ENCODE results near the gene CSTA. TPM values are rescaled to one million over a fixed set of nuclear protein-coding genes. Genes with fewer than 3 reads are reported as not detected.

Gene CSTA
- total RNA-seq, 1 donor from 2014 or later = 0.41 TPM

GRCh38 chr3:122349171-122349570 lies 24.1 kb downstream of the CSTA start:
- H3K4me1 Mint-ChIP-seq (ENCODE audit: low read depth, unreplicated experiment) = no peaks in the 10 kb centered on the region
- FAIRE-seq (no peak), DNase-seq (ENCODE audit: low read depth) (no peak)
- Histone ChIP-seq H4K20me1 (ENCODE audit: insufficient read depth, low read length) (no peaks in the 10 kb centered on the region), H3K4me2 (ENCODE audit: low read length) (no peak overlapping the region), H3K4me1 (ENCODE audit: insufficient read depth, low read length) (no peaks in the 10 kb centered on the region), H3K36me3 (ENCODE audit: insufficient read depth, low read length) (no peaks in the 10 kb centered on the region), H3K27me3 (ENCODE audit: insufficient read depth, low read length) (no peaks in the 10 kb centered on the region), H2AFZ (ENCODE audit: low read depth, low read length) (no peak overlapping the region), H3K9me3 (ENCODE audit: insufficient read depth, low read depth, low read length) (peaks cover 3% of the 10 kb centered on the region), H3K79me2 (ENCODE audit: insufficient read depth, low read length) (no peaks in the 10 kb centered on the region), H3K4me3 (ENCODE audit: insufficient read depth, low read depth, low read length) (no peak overlapping the region), H3K9ac (ENCODE audit: low read length) (no peak overlapping the region), H3K27ac (ENCODE audit: low read depth, low read length) (no peak overlapping the region)
- TF ChIP-seq EZH2 (IDR thresholded peaks at IDR 0.05; ENCODE audit: insufficient read depth, low read length) (no peak), CTCF (IDR thresholded peaks at IDR 0.05; ENCODE audit: insufficient read depth, low read depth, low read length) (no peak)
- H3K4me3 Mint-ChIP-seq (ENCODE audit: unreplicated experiment) = no peak overlapping the region
- no peaks in the 10 kb centered on the region for H3K9me3 Mint-ChIP-seq (ENCODE audit: unreplicated experiment)
- no peak overlapping the region for H3K27ac Mint-ChIP-seq (ENCODE audit: unreplicated experiment)
- no peaks in the 10 kb centered on the region for H3K27me3 Mint-ChIP-seq (ENCODE audit: low read depth, unreplicated experiment)
- no peaks in the 10 kb centered on the region for H3K36me3 Mint-ChIP-seq (ENCODE audit: low read depth, unreplicated experiment)

GRCh38 chr3:122350814-122351418 lies 25.9 kb downstream of the CSTA start:
- H3K4me2 ChIP-seq (ENCODE audit: low read length) = peak overlapping the region; percentile 57
- no peak for FAIRE-seq
- no peak overlapping the region for H3K4me3 Mint-ChIP-seq (ENCODE audit: unreplicated experiment)

More at GRCh38 chr3:122350814-122351418, 25.9 kb downstream of the CSTA start:
- no peaks in the 10 kb centered on the region for H3K36me3 Mint-ChIP-seq (ENCODE audit: low read depth, unreplicated experiment)
- H3K27me3 ChIP-seq (ENCODE audit: insufficient read depth, low read length) = no peaks in the 10 kb centered on the region
- H3K9me3 ChIP-seq (ENCODE audit: insufficient read depth, low read depth, low read length) = peaks cover 3% of the 10 kb centered on the region
- peak; percentile 58 for DNase-seq (ENCODE audit: low read depth)
- H3K4me1 Mint-ChIP-seq (ENCODE audit: low read depth, unreplicated experiment) = no peaks in the 10 kb centered on the region
- H3K9me3 Mint-ChIP-seq (ENCODE audit: unreplicated experiment) = no peaks in the 10 kb centered on the region
- H3K79me2 ChIP-seq (ENCODE audit: insufficient read depth, low read length) = no peaks in the 10 kb centered on the region
- H3K27me3 Mint-ChIP-seq (ENCODE audit: low read depth, unreplicated experiment) = no peaks in the 10 kb centered on the region
- H3K4me1 ChIP-seq (ENCODE audit: insufficient read depth, low read length) = no peaks in the 10 kb centered on the region
- TF ChIP-seq CTCF (IDR thresholded peaks at IDR 0.05; ENCODE audit: insufficient read depth, low read depth, low read length) (no peak), EZH2 (IDR thresholded peaks at IDR 0.05; ENCODE audit: insufficient read depth, low read length) (no peak)
- no peak overlapping the region for H3K27ac Mint-ChIP-seq (ENCODE audit: unreplicated experiment)
- no peaks in the 10 kb centered on the region for H4K20me1 ChIP-seq (ENCODE audit: insufficient read depth, low read length)
- H3K4me3 ChIP-seq (ENCODE audit: insufficient read depth, low read depth, low read length) = no peak overlapping the region
- no peak overlapping the region for H3K9ac ChIP-seq (ENCODE audit: low read length)
- no peaks in the 10 kb centered on the region for H3K36me3 ChIP-seq (ENCODE audit: insufficient read depth, low read length)
- no peak overlapping the region for H3K27ac ChIP-seq (ENCODE audit: low read depth, low read length)
- H2AFZ ChIP-seq (ENCODE audit: low read depth, low read length) = no peak overlapping the region
